Measurements from ENCODE around the gene IMPG2. TPM values are rescaled to one million over a fixed set of nuclear protein-coding genes. Genes with fewer than 3 reads are reported as not detected.

IMPG2 gene
- total RNA-seq, 1 donor from 2014 or later: 0.50 TPM

GRCh38 chr3:101244212-101244575, 76.2 kb downstream of the IMPG2 start:
- H3K4me1 Mint-ChIP-seq (ENCODE audit: low read depth): peaks cover 11% of the 10 kb centered on the region
- no peak overlapping the region for H3K4me3 Mint-ChIP-seq (ENCODE audit: unreplicated experiment)
- H3K9me3 Mint-ChIP-seq (ENCODE audit: low read depth): no peaks in the 10 kb centered on the region
- H3K27ac Mint-ChIP-seq (ENCODE audit: unreplicated experiment): no peak overlapping the region
- DNase-seq (ENCODE audit: low spot score): no peak
- TF ChIP-seq CTCF (IDR thresholded peaks at IDR 0.05): no peak
- H3K36me3 Mint-ChIP-seq (ENCODE audit: low read depth): peaks cover 20% of the 10 kb centered on the region
- no peaks in the 10 kb centered on the region for H3K27me3 Mint-ChIP-seq (ENCODE audit: low read depth)

DNA sequence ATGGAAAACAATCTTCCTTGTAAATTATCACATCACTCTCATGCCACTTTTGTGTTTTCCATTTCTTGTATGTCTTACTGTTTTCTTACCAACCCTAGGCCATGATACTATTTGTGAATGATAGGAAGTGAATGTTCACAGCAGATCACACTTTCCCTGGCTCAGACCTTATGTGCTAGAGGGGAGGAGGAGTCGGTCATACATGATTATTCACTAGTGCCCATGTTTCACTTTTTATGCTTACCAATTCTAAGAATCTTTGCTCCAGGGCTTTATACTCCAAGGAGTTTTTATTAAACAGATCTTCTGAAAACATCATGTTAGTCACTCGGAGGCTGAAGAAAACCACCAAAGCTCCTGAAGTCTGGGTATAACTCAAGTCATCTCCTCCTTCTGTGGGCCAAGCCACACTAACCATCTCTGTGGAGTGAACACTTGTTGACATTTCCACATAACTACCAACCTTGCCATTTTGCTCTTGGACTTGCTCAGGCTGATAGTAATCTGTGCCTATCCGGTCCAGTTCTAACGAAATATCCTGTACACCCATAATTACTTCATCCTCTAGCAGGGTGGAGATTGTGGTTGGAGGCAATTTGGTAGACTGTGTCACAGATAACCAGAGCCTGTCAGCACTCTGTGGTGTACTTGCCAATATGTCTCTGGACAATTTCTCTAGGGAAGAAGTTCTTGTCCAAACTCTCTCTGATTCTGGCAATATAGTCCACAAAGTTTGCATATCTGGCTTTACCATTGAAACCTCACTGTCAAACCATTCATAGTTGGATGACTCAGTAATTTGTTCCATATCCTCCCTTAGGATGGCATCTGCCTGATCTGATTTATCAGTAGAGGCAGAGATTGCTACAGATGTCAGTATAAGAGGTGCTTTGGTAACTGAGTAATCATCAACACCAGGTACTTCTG, 76.8 kb downstream of the IMPG2 start:
- H3K4me1 Mint-ChIP-seq (ENCODE audit: low read depth): peaks cover 5% of the 10 kb centered on the region
- H3K27ac Mint-ChIP-seq (ENCODE audit: unreplicated experiment): no peak overlapping the region
- TF ChIP-seq CTCF (IDR thresholded peaks at IDR 0.05): no peak
- no peak overlapping the region for H3K4me3 Mint-ChIP-seq (ENCODE audit: unreplicated experiment)
- no peak for DNase-seq (ENCODE audit: low spot score)
- peaks cover 20% of the 10 kb centered on the region for H3K36me3 Mint-ChIP-seq (ENCODE audit: low read depth)
- H3K27me3 Mint-ChIP-seq (ENCODE audit: low read depth): no peaks in the 10 kb centered on the region
- H3K9me3 Mint-ChIP-seq (ENCODE audit: low read depth): no peaks in the 10 kb centered on the region

DNA sequence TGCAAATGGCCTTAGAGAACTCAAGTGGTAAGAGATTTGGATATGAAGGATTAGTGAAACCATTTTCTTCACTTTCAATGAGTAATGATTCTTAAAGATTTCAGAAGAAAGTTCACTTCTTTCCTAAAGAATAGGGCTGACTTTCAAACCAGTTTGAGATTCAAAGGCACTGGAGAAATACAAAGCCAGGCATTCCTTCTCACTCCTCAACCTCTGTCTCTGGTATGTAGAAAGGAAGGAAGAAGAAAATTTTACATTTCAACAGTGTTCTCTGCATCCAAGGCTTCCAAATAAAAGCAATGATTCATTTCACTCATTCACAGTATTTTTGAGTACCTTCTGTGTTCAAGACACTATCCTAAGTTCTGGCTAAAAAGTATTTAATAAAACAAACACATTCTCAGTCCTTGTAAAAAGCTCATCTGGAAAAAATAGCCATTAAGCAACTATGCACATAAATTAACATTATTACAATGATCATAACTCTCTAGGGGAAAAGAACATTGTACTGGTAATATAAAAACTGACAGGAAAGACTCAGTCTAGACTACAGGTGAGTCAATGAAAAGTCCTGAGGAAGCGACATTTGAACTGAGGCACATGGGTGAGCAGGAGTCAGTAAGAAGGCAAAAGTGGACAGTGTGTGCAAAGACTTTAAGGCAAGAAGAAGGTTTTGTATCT, 79.5 kb downstream of the IMPG2 start:
- Mint-ChIP-seq H3K9me3 (ENCODE audit: low read depth) (no peaks in the 10 kb centered on the region), H3K27ac (ENCODE audit: unreplicated experiment) (no peak overlapping the region), H3K36me3 (ENCODE audit: low read depth) (peaks cover 23% of the 10 kb centered on the region), H3K4me1 (ENCODE audit: low read depth) (peaks cover 3% of the 10 kb centered on the region), H3K27me3 (ENCODE audit: low read depth) (no peaks in the 10 kb centered on the region), H3K4me3 (ENCODE audit: unreplicated experiment) (no peak overlapping the region)
- no peak for TF ChIP-seq CTCF (IDR thresholded peaks at IDR 0.05)
- no peak for DNase-seq (ENCODE audit: low spot score)

GRCh38 chr3:101235048-101235447, 85.3 kb downstream of the IMPG2 start:
- H3K4me1 Mint-ChIP-seq (ENCODE audit: low read depth): no peaks in the 10 kb centered on the region
- peaks cover 7% of the 10 kb centered on the region for H3K36me3 Mint-ChIP-seq (ENCODE audit: low read depth)
- H3K4me3 Mint-ChIP-seq (ENCODE audit: unreplicated experiment): no peak overlapping the region
- H3K27ac Mint-ChIP-seq (ENCODE audit: unreplicated experiment): no peak overlapping the region
- H3K27me3 Mint-ChIP-seq (ENCODE audit: low read depth): no peaks in the 10 kb centered on the region
- TF ChIP-seq CTCF (IDR thresholded peaks at IDR 0.05): no peak
- no peaks in the 10 kb centered on the region for H3K9me3 Mint-ChIP-seq (ENCODE audit: low read depth)
- DNase-seq (ENCODE audit: low spot score): no peak

- no peak for TF ChIP-seq CTCF (IDR thresholded peaks at IDR 0.05)
- no peak for DNase-seq (ENCODE audit: low spot score)
- H3K4me1 Mint-ChIP-seq (ENCODE audit: low read depth): no peaks in the 10 kb centered on the region
- no peak overlapping the region for H3K4me3 Mint-ChIP-seq (ENCODE audit: unreplicated experiment)
- no peaks in the 10 kb centered on the region for H3K9me3 Mint-ChIP-seq (ENCODE audit: low read depth)
- H3K36me3 Mint-ChIP-seq (ENCODE audit: low read depth): peaks cover 6% of the 10 kb centered on the region
- H3K27ac Mint-ChIP-seq (ENCODE audit: unreplicated experiment): no peak overlapping the region
- no peaks in the 10 kb centered on the region for H3K27me3 Mint-ChIP-seq (ENCODE audit: low read depth)
Observed at GRCh38 chr3:101230618-101231017, 89.8 kb downstream of the IMPG2 start.

All from chondrocyte (in vitro differentiated cells).